Muscle of back (tissue), 13 donors: ENCODE data around the gene MEFV. TPM values are rescaled to one million over a fixed set of nuclear protein-coding genes. Genes with fewer than 3 reads are reported as not detected.
"Not testable (repeated sequence)": the region's sequence is repeated elsewhere in the genome, so short reads cannot be mapped to it uniquely, and the experiment has no call there.

Source experiments
- DNase-seq, 3 donors: peaks; one replicate each; pipeline versions ENCODE4 v3.0.0 to v3.0.0-alpha.2; 2013
- long read RNA-seq, 9 donors: transcript quantifications; one replicate each; lab custom pipeline, GENCODE V29; 2026
- polyA plus RNA-seq, 10 donors: library from polyadenylated mRNA; unstranded; fragments of 120-200 nt; gene quantifications; one replicate each; pipeline ENCODE4 v1.2.1, GENCODE V29; 2013; ENCODE audit not compliant: insufficient read length in 10 of 10

MEFV gene
- polyA plus RNA-seq, result under 1 TPM; 0.09 to 0.65 (median 0.24) TPM
- long read RNA-seq, donor 1, result 0 reads
- long read RNA-seq, donor 2, result 0 reads
- long read RNA-seq, donor 3, result 0 reads
- long read RNA-seq, donor 4, result 0 reads
- long read RNA-seq, donor 5, result 0 reads
- long read RNA-seq, donor 6, result 0 reads
- long read RNA-seq, donor 7, result 0 reads
- long read RNA-seq, donor 8, result 0 reads
- long read RNA-seq, donor 9, result 0 reads

- peak in 1 of 3 donors; percentile 20 for DNase-seq
Observed at GRCh38 chr16:3256146-3256865, at the start of gene MEFV. Gene MEFV, minus strand, starts transcription at chr16:3256633. Its CDS starts 46 bp downstream, at chr16:3256587.

- no peak for DNase-seq
Observed at GRCh38 chr16:3306078-3306477, 49.6 kb upstream of the MEFV start.

GRCh38 chr16:3305109-3306068, 49.0 kb upstream of the MEFV start, which contains the start of the genes TIGD7 and ZNF75A:
Gene TIGD7, minus strand, starts transcription at chr16:3305430. Its CDS starts 4,816 bp downstream, at chr16:3300614.
Gene ZNF75A, plus strand, starts transcription at chr16:3305497. Its CDS starts 2,932 bp downstream, at chr16:3308429.
- peak; percentile 91 to 98 (median 92) for DNase-seq

GRCh38 chr16:3304370-3304769, 47.9 kb upstream of the MEFV start:
- DNase-seq, result no peak

GRCh38 chr16:3295783-3296182, 39.4 kb upstream of the MEFV start:
- DNase-seq, result no peak

GRCh38 chr16:3295209-3295608, 38.8 kb upstream of the MEFV start:
- no peak for DNase-seq

GRCh38 chr16:3292604-3293003, 36.2 kb upstream of the MEFV start:
- no peak for DNase-seq

- no peak for DNase-seq
Observed at GRCh38 chr16:3289998-3290673, 33.7 kb upstream of the MEFV start.

GRCh38 chr16:3285131-3285530, 28.7 kb upstream of the MEFV start:
- no peak for DNase-seq

GRCh38 chr16:3283543-3284447, 27.4 kb upstream of the MEFV start:
- DNase-seq, result peak in 1 of 3 donors; percentile 23

- peak; percentile 97 to 99 (median 99) for DNase-seq
Observed at GRCh38 chr16:3282730-3283542, 26.5 kb upstream of the MEFV start, which contains the start of gene ZNF263. Gene ZNF263, plus strand, starts transcription at chr16:3283491. Its CDS starts 328 bp downstream, at chr16:3283819.

- DNase-seq, result no peak
Observed at GRCh38 chr16:3282103-3282729, 25.8 kb upstream of the MEFV start.

GRCh38 chr16:3281222-3281820, 24.9 kb upstream of the MEFV start:
- DNase-seq, result no peak

GRCh38 chr16:3276679-3277078, 20.2 kb upstream of the MEFV start:
- no peak for DNase-seq

GRCh38 chr16:3274947-3275346, 18.5 kb upstream of the MEFV start:
- no peak for DNase-seq

- DNase-seq, result no peak
Observed at GRCh38 chr16:3274490-3274889, 18.1 kb upstream of the MEFV start.

- DNase-seq, result not testable (repeated sequence)
Observed at GRCh38 chr16:3271281-3271680, 14.8 kb upstream of the MEFV start.

GRCh38 chr16:3270718-3271117, 14.3 kb upstream of the MEFV start:
- DNase-seq, result not testable (repeated sequence)
